ENCODE measurements around the gene HCLS1.
"Not testable (repeated sequence)": the region's sequence is repeated elsewhere in the genome, so short reads cannot be mapped to it uniquely, and the experiment has no call there.

HCLS1 gene

DNA sequence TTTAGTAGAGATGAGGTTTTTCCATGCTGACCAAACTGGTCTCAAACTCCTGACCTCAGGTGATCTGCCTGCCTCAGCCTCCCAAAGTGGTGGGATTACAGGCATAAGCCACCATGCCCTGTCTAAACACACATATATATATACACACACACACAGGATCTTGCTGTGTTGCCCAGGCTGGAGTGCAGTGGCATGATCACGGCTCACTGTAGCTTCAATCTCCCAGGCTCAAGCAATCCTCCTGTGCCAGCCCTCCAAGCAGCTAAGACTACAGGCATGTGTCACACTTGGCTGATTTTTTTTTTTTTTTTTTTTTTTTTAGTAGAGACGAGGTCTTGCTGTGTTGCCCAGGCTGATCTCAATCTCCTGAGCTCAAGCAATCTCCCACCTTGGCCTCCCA is 60.8 kb downstream of the HCLS1 start:
- intact Hi-C loops (cut with DNase I); DNase-seq: not testable (repeated sequence)

DNA sequence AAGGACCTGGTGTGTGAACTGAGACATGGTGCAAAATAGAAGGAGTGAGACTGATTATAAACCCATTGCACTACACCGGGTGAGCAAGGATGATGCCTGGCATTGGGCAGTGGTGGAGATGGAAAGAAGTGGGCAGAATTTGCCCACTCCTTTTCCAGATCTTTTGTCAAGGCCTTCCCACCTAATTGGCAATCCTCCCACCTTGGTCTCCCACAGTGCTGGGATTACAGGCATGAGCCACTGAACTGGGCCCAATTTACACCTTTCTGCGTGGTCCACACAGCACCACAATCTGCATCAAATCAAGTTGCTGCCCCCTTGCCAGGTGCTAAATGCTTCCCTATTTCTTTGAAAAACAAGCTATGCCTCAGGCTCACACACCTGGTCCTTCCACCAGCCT is 62.1 kb downstream of the HCLS1 start:
- intact Hi-C loops (cut with DNase I): no loop called here
- no peak for DNase-seq

DNA sequence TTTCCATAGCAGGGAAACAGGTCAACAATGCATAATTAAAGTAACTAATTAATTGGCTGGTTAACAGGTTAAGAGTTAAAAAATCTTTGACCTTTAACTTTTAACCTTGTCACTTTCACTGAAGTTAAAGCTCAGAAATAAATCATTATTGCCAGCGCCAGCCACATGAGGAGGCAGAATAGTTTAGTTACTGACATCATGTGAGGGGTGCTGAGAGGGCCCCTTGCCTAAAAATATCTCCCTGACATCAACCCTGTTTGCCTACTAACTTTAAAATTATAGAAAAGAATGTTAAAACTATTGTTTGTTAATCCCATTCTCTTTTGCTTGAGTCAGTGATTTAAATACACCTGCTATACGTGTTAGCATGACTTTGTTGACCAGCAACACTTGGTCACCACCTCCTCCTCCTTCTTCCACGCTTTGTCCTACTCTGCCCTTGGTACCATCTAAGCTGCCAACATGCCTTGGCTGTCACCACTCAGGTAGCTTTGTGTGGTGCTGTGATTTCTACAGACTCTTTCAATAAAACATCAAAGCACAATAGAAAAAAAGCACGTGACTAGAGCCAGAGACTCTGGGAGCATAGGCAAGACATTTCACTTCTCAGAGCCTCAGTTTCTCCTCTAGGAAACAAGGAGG is 64.8 kb downstream of the HCLS1 start:
- no peak for DNase-seq
- intact Hi-C loops (cut with DNase I): no loop called here

DNA sequence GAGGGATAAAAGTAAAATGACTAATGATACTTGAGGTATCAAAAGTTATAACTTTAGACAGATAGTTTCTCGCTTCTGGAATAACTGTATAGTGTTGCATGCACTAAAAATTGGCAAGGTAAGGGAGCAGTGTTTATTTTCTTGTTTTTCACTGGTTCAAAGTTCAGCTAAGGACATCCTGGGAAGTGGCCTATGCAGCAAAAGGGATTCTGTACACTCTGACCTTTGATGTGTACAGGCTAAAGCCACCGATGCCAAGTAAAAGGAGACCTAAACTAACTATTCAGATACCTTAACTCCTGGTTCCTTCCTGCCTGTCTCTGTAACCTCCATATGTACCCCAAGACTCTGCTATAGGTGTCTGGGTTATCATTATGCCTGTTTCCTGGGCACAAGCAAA is 65.9 kb downstream of the HCLS1 start:
- no peak for DNase-seq
- intact Hi-C loops (cut with DNase I): no loop called here

DNA sequence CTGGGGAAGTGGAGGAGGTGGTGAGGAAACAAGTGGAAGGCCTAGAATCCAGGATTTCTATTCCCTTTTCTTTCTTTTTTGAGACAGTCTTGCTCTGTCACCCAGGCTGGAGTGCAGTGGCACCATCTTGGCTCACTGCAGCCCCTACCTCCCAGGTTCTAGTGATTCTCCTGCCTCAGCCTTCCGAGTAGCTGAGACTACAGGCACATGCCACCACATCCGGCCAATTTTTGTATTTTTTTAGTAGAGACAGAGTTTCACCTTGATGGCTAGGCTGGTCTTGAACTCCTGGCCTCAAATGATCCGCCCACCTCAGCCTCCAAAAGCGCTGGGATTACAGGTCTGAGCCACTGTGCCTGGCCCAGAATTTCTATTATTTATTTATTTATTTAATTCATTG is 66.9 kb downstream of the HCLS1 start:
- DNase-seq; intact Hi-C loops (cut with DNase I): not testable (repeated sequence)

DNA sequence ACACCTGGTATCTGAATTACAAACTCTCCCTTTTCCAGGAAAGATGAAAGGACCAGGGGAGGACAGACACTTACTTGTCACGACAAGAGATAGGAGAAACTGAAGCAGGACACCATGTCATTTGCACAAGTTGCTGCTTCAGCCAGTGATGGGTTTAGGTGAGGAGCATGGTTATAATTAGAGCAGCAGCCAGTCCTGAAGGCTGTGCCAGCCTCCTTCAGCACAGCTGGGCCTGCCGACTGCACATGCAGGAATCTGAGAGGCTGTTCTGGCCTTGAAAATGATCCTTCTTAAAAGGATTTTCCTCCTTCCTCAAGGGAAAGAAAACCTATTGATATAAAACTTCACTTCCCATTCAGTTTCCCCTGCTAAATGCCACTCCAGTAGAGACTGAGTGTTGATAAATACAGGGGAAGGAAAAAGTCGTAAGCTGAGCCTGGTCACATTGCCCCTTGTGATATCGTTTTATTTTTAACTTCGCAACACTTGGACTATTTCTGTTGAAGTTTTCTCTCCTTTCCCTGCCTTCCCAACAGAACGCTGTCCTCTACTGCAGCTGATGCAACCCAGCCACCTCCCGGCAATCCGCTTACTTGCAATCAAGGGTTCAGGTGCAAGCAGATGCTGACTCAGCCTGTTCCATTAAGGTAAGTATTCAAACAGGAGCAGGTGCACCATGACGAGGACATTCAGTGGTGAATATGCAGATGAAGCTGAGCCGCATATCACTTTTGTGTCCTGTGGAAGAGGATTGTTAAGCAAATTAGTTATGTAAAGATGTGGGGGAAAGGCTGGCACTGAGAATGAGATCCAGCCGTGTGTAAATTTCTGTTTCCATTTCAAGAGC is 67.6 kb downstream of the HCLS1 start, which contains the start of gene FBXO40:
FBXO40 (plus strand) TSS at position 524 of the 847 bp plus-strand sequence. CDS start 27,197 bp downstream, outside the sequence.
- intact Hi-C loops (cut with DNase I): no loop called here
- DNase-seq: peak in 8 of 10 donors; percentile 11 to 90 (median 52)

DNA sequence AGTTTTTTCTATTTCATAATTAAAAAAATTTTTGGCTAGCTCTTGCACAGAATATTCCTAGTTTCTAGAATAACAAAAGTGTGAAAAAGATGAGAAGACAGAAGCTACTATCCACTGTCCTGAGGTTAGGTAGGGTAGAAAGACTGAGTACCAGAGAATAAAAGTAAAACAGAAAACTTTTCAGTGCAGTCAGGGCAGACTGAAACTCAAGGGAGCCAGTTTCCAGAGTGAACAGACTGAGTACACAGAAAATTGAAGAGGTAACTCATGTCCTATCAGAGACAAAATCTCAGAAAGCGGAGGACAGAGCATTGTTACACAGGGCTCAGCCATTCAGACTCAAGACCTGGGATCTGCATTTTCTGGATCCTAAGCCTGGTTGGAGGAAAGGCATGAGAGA is 76.3 kb downstream of the HCLS1 start:
- no peak for DNase-seq
- intact Hi-C loops (cut with DNase I): no loop called here

DNA sequence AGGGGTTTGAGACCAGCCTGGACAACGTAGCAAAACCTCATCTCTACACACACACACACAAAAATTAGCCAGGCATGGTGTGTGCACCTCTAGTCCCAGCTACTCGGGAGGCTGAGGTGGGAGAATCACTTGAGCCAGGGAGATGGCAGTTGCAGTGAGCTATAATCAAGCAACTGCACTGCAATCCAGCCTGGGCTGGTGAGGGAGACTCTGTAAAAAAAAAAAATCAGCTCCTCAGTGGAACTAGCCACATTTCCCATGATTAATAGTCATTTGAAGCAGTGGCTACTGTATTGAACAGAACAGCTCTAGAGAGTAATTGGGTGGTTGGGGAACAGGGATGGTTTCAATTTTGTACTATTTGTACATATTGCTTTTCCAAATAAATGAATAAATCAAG is 79.0 kb downstream of the HCLS1 start:
- no peak for DNase-seq
- intact Hi-C loops (cut with DNase I): no loop called here
